ENCODE measurements around the gene HOXB3.

Gene HOXB3

DNA sequence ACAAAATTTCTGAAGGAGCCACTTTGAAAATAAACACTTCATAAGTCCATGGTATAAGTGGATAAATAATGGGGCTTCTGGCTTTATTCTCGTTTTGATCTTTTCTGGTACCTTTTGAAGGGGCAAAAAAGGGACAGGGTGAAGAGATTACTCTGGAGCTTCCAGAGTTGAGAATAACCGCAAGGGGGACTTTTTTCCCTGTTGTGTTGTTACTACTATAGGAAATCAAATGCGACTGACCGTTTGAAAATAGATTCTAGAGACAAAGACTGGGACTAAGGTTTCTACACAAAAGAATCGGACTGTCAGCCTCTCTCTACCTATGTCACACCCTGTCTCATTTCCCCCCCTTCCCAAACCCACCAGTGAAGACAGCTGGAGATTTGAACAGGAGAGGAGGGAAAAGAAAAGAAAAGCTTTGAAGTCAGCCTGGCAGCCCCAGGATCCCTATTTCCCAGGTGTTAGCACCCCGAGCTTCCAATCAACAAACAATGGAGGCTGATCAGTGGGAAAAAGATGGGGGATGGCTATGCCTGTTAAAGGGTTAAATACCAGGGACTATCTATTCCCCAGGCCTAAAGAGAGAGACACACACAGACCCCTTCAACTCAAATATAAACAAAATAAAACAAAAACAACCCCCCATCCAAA is 20.2 kb downstream of the HOXB3 start:
- DNase-seq (ENCODE audit: low spot score) = no peak

DNA sequence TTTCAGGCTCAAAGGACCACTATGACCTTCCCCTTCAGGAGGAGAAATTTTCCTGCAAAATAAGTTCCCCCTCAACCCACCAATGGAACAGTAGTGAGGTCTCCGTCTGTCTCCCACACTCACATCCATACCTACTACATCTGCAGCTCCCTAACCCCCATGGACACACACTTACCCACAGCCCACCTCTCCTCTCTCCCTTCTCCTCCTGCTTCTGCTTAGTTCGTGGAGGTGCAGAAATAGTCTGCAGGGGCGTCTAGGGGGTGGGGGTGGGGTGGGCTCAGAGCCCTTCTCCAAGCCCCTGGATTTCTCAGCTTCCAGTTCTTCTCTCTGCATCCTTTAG is 20.8 kb downstream of the HOXB3 start:
- DNase-seq (ENCODE audit: low spot score) = no peak

DNA sequence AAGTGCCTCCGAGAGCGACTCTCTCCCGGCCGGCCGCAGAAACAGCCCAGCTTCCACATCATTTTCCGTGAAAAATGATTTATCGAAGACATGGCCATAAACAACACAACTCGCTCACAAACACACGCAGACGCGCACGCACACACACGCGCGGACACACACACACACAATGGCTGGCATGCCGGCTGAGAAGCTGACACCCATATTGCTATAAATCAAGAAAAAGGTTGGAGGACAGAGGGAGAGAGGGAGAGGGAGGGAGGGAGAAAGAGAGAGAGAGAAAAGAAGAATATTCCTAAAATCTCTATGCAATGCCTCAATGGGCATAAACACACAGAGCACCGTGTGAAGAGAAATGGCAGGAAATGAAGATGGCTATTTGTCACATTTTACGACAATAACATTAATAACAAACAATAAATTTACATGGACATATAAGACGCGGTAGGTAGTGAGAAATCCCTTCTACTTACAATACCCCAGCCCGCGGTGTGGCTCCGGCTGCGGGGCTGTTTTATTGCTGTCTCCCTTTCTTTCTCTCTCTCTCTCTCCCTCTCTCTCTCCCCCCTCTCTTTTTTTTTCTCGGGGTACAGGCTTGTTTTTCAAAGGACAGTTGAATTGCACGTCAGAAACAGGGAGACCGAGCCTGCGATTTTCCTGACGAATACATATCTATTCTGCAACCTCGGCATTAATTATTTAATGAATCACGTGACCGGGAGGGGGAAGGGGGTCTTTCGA is 21.4 kb downstream of the HOXB3 start:
- DNase-seq (ENCODE audit: low spot score) = no peak

DNA sequence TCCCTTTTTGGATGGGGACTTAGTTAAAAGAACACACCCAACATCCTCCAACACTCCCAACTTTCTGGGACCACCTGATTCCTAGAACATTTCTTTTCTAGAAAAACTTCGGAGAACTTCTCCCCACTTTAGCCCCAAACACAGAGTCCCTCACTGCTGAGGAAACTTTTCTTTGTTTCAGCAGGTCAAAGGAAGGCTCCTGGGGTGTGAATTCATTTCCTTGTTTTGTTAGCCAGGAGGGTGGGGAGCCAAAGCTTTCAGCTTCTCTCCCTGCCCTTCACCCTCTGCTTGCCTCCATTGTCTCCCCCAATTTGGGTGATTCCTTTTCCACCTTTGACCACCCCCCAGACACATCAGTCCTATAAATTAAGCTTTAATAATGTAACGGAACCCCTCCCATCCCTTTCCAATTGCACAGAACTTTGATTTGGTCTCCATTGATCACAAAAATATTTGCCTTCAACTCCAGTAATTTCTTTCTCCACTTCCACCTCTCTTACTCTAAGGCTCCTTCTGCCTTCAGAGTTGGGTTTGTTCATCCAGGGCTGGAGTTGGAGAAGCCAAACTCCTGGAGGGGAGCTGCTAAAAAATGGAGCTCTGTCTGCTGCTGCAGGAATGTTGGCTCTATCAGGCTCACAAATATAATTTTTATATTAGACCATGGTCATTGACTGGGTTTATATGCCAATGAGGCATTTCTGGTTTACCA is 22.2 kb downstream of the HOXB3 start:
- no peak for DNase-seq (ENCODE audit: low spot score)

DNA sequence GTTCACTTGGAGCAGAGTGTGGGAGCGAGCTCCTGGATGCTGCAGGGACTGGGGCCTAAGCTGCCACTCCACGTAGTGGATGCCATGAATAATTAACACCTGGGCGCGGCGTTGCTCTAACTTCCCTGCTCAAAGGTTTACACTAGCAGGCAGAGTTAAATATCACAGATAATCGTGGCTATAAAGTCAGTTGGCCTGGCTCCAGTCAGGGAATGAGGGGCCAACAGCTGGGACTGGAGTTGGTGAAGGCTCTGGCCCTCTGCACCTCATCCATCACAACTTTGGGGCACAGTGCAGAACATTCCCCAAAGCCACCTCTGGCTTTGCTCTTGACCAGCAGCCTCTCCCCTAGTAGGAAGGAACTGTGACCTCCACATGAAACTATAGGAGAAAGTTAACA is 22.8 kb downstream of the HOXB3 start:
- no peak for DNase-seq (ENCODE audit: low spot score)

DNA sequence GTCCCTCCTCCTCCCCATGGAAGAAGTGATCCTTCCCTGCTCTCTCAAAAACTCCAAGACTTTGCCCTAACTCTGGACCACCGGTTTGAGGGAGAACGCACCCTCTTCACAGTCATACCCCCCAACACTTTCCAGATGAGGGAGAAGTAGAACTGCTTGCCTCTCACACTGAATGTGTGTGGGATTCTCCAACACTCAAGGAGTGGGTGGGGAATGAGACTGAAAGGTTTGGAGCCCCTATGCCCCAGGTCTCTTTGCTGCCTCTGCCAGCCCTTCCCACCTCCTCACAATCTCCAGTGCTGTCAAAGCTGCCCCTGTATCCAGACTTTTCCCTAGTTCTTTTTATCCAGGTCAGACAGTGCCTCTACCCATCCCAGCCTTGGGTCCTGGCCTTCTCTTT is 23.3 kb downstream of the HOXB3 start:
- DNase-seq (ENCODE audit: low spot score) = no peak

DNA sequence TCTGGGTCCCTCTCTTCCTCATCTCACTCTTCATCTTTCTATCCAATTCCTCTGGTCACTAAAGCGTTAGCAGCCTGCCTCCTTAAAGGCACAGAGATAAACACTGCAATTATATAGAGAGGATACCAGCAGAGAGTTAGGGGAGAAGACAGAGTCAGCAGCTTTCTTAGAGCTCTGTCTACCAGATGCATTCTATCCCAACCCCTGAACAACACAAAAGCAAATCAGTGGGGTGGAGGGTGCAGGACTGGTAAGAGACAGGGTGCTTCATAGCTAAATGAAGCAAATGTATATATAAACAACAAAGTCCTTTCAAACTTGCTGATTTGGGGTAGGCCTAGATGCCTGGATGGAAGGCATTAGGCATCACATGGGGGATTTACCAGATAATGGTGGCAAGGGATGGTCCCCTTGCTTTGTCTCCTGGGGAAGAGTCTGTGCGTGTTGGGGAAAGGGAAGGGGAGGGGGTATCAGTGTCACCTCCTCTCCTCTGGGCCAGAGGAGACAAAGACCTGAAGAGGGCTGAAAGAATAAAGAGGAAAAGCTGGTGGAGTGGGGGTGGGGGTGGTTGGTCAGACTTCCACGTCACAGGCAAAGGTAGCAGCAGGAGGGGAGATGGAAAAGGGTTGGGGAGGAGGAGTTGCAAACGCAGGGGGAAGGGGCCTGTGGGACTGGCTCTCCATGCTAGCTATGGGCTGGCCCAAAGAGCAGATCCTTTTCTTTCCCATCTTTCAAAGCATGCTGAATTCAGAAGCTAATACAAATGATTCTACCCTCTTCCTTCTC is 23.9 kb downstream of the HOXB3 start:
- DNase-seq (ENCODE audit: low spot score) = no peak

DNA sequence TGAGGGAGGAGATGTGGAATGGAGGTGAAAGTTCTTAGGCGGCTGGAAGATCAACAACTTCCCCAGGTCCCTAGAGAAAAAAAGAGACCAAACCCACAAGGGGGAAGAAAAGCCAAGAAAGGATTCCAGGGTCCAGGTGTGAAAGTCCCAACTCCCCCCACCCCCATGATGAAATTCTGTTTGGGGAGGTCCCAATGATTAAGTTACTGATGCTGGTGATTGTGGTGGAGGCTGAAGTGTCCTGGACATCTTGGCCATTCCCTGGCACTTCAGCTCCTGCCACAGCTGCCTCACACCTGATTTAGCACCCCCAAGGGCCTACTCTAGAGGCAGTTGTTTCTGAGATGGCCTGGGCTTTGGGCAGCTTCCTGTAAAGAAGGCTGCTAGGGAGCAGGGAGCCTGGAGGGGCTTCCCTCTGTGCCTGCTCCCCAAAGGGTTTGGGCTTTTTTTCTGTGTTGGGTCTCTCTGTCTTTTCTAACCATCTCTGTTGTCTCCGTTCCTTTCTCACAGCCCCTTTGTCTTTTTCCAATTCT is 25.0 kb downstream of the HOXB3 start:
- DNase-seq (ENCODE audit: low spot score) = no peak

DNA sequence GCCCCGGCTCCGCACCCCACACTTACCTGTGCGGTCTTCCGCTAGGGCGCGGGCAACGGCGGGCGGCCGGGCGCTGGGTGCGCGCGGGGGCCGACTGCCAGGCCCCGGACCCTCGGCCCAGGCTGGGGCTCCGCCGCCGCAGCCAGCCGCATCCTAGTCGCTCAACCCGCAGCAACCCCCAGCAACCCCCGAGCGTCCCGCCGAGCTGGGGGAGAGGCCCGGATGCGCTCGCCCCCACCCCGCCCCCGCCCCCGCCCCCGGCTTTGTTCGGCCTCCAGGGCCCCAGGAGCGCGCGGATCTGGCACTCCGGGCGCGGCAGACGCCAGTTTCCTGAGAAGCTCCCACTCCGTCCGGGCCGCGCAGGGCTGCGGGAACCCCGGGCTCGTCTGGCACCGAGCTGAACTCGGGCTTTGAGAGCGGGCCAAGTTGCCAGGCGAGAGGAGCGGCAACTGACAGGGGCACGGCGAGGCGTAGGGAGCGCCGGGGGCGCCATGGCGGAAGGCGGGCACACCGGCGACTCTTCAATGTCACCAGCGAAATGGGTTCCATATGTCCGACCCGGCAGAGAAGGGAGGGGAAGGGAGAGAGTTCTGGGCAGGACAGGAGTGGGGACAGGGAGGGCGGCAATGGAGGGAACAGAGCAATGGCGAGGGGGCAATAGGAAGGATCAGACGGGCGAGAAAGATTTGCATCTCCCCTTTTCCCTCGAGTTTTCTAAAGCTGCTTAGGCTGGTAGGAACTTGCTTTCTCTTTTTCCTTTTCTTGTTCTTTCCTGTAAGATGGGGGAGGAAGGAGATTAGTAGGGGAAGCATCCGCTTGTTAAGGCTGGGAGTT is 25.6 kb downstream of the HOXB3 start:
- DNase-seq (ENCODE audit: low spot score) = no peak

DNA sequence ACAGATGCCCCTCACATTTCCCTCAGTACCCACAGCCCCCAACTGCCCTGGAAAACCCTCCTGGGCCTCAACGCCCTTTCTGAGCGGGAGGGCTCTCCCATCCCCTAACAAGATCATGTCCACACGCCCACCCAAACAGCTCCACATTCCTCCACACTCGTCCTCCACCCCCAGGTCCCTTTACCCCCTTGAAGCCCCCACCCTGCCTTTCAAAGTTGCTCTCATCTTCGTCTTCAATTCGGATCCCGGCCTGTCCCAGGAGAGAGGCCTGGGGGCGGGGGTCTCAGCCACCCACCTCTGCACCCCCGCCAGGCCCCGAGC is 26.2 kb downstream of the HOXB3 start:
- DNase-seq (ENCODE audit: low spot score) = no peak

DNA sequence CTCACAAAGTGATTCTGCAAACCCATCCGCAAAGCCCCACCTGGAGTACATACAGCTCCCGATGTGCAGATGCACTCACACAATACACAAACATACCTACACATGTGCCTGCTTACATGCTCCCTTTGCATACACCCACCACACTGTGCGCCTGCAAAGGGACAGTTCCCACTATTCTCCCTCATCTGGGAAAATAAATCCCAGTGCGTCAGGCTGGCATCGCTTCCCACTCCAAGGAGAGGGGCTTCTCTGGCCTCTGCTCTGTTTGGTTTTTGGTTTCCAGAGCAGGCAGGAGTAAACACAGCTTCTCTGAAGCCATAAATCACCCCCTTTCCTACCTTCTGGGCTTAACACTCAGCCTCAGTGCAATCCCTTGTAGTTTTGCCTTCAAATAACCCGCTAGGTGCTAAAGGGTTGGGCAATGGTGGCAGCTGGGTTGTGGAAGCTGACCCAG is 26.6 kb downstream of the HOXB3 start:
- no peak for DNase-seq (ENCODE audit: low spot score)

DNA sequence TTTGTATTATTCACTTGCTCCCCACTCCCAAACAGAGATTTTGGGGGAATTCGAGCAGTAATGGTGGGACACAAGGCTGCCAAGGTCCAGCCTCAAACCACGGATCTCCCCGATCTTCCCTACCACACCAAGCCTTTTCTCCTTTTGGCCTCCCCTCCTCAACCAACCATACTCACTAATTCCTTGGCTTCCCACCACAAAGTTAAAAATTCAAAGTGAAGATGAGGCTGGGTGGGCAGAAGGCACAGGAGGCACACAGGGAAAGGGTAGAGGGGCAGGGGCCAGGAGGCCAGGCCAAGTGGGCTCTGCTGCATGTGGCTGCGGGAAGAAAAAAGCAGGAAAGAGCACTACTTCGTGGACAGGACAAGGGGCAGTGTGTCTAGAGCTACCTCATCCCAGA is 27.1 kb downstream of the HOXB3 start:
- DNase-seq (ENCODE audit: low spot score) = no peak

DNA sequence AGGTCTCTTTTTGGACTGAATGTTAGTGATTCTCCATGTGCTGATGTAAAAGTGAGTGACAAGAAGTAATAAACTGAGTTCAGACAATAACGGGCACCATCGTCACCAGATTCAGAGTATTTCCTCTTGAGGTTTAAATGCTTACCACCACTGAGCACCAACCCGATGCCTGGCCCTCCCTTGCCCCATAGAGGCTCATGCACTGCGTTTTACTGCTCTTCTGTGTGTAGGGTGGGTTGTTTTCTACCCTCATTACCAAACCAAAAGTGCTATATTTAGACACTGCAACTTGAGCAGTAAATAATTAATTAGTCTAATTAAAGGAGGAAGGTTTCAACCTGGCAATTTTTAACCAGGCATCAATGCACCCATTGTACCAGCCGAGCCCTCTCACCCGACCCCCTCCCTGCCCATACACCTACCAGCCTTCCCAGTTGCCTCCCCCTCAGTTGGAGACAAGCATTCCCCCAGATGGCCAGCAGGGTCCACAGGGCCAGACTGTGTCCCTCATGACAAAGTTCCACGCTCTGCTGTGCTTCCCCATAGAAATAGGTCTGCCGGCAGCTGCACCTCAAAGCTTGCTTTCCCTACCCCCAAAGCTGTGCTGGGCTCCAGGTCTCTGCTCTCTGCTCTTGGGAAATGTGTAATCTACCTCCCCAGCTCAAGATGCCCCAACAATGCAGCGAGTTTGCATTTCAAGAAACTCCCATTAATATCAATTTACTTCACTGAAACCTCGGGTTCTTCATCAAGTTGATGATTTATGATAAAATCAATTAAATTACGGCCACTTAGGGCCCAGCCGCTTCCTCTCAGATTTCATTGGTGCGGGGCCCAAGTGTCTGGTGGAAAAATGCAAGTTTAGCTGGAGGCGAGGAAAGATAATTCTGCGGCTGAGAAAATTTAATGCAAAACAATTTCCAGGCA is 27.9 kb downstream of the HOXB3 start:
- no peak for DNase-seq (ENCODE audit: low spot score)

DNA sequence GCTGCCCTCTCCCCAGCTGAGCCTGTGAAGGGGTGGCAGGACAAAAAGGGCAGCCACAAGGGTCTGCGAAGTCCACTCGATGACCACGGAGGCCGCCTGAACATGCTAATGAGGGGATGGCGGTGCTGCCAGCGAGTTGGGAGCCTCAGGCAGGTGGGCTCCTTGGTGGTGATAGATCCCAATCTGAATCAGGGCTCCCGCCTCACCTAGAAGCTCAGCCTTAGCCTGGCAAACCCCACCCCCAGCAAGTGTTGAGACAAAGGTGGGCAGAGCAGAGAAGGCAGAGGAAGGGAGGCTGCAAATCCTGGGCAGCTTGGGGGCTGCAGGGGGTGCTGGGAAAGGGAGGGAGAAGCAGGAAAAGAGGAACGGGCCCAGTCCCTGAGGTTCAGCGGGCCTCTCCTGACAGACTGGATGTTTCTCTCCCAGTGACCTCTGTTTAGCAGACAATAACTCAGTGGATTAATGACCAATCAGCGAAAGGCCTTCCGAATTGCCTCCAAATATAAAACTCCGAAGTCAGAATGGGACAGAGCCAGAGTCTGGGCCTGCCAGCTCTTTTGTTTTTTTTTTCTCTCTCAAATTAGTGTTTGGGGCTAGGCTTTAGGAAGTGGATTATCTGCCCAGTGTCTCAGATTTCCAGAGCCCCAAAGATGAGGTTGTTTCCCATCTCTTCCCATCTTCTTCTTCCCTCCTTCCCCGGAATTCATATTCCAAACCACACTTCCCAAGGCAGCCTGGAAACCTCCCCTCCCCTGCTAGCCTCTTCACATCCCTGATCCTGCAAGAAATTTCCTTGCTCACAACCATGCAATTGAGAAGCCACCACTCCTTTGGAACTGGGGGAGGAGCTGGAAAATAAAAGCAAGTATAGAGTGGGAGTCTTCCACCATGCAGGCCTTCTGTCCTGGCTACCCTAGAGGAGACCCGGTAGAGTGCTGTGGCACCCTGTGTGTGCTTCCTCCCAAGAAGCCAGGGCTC is 29.9 kb downstream of the HOXB3 start:
- DNase-seq (ENCODE audit: low spot score) = no peak

DNA sequence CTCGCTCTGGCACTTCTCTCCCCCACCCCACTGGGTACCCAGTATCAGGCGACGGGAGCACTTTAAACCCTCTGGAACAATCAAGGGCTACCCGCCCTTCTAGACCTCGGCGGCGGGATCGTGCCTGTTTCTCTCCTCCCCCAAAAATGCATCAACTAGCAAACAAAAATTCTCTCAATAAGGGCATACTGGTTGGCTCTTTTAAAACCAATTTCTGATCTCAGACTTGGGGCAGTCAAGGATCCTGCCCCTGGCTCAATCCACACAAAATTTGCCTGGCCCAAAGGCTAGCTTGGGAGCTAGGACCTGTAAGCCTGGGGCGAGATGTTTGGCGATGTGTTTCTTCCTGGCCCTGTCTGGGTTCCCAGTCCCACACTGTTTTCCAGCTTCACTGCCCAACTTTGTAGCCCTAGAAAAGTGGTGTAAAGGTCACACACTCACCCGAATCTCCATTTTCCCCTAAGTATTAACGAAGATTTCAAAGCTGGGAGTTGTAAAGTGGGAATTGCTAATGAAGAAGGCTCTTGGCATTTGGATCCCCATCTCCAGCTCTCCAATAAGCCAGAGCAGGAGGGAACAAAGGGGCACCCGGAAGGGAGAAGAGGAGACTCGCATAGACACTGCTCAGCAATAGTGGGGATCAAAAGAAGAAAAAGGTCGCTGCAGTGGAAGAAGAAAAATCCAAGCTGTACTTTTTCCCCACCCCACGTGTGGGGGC is 30.8 kb downstream of the HOXB3 start:
- no peak for DNase-seq (ENCODE audit: low spot score)

DNA sequence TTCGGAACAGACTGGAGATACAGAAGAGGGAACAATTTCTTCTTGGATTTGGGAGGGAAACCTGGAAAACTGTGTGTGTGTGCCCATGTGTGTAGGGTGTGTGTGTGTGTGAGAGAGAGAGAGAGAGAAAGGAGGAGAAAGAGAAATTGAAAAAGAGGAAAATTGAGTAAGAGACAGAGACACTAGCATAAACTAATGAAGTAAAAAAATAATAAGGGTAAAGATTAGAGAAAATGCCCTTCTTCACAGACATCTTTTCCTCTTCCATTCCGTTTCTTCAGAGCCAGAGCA is 31.3 kb downstream of the HOXB3 start:
- no peak for DNase-seq (ENCODE audit: low spot score)

DNA sequence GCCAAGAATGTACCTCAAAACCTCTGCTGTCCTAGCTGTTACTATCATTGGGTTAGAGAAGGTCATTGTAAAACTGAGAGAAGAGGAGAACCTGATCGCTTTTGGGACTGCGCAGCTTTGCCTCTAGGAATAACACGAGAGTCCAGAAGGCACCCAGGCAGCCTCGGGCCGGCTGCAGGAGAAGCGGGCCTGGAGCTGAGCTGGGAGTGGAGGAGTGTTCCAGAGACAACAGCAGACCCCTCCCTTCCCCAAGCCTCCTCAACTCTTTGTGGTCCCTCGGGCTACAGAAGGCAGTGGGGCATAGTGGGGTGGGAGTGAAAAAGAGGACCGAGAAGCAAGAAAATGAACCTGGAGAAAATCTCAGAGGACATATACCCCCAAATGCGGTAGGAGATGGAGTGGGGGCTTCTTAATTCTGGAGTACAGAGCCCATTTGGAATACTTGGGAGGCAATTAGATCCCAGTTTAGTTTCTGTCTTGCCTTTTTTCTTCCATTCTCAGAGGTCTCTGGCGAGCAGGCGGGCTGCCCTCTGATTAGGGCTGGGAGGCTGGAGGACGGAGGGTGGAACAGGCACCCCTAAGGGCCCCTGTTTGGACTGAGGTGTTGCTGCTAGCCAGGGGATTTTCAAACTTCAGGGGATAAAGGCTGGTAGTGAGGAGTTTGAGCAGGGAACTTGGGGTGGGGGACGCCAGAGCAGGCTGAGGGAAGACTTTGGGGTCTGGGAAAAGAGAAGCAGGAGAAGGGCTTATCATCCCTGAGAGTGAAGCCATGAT is 31.8 kb downstream of the HOXB3 start:
- no peak for DNase-seq (ENCODE audit: low spot score)
